DMS53 treated with DMSO at 0.1 percent for 48 hours (cell line): ENCODE results near the gene WDR82.

Source experiments
- DNase-seq: peaks from one replicate; lab custom pipeline; 2025; ENCODE audit not compliant: unreplicated experiment; lab: John Stamatoyannopoulos, UW

Gene WDR82, protein sequence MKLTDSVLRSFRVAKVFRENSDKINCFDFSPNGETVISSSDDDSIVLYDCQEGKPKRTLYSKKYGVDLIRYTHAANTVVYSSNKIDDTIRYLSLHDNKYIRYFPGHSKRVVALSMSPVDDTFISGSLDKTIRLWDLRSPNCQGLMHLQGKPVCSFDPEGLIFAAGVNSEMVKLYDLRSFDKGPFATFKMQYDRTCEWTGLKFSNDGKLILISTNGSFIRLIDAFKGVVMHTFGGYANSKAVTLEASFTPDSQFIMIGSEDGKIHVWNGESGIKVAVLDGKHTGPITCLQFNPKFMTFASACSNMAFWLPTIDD

GRCh38 chr3:52278510-52279069, at the start of gene WDR82:
Gene WDR82 (minus strand): TSS chr3:52278649. CDS start chr3:52278361, 288 bp downstream.
- peak; percentile 35 for DNase-seq

DNA sequence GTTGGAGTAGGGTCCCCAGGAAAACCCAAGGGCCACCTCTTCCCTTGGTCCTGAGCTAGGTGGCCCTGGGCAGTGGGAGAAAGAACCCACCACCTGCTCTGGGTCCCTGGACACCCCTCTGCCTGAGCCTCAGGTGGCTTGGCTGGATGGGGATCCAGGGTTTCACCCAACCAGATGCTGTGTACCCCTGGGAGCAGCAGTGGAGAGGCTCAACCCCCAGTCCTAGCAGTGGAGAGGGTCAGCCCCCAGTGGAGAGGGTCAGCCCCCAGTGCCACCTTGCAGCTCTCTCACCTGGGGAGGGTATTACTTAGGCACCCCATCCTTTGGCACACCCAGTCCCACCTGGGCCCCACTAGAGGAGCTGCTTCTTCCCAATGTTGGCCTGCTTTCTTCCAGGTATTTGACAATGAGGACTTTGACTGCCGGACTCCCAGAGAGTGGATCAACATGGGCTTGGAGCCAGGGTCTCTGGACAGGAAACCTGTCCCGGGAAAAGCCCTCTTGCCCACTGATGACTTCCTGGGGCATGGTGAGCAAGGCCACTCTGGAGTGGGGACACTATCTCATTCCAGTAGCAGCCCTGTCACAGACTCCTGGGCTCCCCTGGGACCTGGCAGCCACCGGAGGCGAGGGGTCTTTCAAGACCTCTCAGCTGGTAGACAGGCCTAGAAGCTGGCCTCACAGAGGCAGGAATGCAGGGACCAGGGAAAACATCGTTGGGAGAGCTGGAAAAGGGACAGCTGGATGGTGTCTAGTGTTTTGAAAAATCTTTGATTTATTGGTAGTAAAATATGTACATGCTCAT, 49.2 kb upstream of the WDR82 start:
- no peak for DNase-seq

- no peak for DNase-seq
Observed at GRCh38 chr3:52326976-52327375, 48.5 kb upstream of the WDR82 start.

DNA sequence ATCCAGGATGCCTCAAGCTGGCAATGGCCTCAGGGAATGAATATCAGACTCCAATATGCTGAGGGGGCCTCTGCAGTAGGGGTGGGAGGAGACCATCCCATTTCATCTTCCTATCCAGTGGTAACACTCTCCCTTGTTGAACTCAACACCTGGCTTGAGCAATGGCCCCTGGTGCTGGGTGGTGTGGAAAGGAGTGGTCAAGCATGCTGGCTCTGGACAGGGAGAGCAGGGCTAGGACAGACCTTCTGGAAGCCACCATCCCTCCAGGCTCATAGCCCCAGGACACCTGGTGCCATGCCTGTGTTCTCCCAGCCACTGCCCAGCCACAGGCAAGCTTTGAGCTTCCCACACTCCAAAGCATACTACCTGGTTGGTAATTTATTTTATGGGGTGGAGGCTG, 47.2 kb upstream of the WDR82 start:
- no peak for DNase-seq

GRCh38 chr3:52324676-52325075, 46.2 kb upstream of the WDR82 start:
- no peak for DNase-seq

GRCh38 chr3:52323526-52324295, 45.3 kb upstream of the WDR82 start:
- no peak for DNase-seq

- no peak for DNase-seq
Observed at GRCh38 chr3:52322466-52322865, 44.0 kb upstream of the WDR82 start.

DNA sequence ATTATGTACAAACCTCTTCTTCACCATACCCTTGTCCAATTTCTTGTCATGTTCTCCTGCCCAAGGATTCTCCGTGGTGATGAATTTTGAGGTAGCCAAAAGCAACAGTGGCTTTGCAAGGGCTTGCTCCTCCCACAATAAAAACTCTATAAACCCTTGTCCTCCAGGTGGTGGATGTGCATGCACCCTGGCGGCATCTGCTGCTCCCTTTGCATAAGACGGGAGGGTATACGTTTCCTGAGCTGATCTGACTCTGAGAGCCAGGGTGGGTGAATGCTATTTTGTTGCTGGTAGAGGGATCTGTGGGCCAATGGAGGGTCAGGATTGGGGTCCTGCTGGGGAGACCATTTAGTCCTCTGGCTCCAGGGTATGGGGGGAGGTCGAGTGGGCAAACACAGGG, 43.0 kb upstream of the WDR82 start:
- no peak for DNase-seq

DNA sequence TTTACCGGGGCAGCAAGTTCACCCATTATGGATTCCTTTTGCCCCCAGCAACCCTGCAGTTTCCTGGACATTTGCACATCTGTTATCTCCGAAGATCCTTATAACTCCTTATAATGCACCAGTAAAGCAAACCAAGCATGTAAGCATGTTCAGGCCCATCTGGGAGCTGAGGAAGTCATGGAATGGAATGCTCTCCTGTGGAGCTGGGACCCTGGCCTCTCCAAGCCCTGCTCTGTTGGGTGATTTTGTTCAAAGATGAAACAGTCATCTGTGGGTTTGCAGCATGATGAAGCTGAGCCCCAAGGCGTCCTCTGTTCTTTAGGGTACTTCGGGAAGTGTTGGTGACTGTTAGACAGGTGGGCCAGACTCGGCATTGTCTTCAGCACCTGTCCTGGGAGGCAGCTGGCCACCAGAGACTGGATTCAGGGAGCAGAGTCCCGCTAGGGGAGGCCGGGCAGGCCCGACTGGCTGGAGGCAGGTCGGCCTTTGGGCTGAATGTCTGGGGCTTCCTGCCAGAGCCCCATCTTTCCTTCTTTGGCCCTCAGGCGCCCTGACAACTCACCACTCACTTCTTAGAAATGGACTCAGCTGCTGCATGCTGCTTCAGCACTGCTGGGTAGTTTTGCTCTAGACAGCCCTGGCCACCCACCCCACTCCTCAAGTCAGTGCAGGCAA, 41.6 kb upstream of the WDR82 start:
- no peak for DNase-seq

- DNase-seq = no peak
Observed at GRCh38 chr3:52318186-52318816, 39.9 kb upstream of the WDR82 start.

GRCh38 chr3:52317208-52318000, 39.0 kb upstream of the WDR82 start:
- peak; percentile 11 for DNase-seq

- no peak for DNase-seq
Observed at GRCh38 chr3:52315977-52316764, 37.7 kb upstream of the WDR82 start, which contains the start of gene DNAH1. Gene DNAH1 (plus strand): TSS chr3:52316319. CDS start chr3:52322443, 6,124 bp downstream.

DNA sequence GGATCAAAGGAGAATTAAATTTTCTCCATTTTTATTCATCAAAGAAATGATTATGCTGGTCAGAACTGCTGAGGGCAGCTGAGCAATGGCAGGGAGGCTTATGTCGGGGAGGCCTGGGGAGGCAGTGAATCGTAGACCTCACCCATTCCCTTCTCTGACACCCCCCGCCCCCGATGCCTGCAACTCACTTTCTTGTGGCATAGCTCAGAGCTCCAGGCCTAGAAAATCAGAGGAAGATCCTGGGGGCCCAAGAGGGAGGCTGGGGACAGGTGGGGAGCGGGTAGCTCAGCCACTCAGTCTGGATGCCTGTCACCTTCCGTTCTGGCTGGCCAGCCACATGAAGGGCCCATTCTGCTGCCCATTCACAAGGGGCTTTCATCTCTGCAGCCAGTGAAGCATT, 36.6 kb upstream of the WDR82 start:
- no peak for DNase-seq

- DNase-seq = no peak
Observed at GRCh38 chr3:52314489-52314888, 36.0 kb upstream of the WDR82 start.

DNA sequence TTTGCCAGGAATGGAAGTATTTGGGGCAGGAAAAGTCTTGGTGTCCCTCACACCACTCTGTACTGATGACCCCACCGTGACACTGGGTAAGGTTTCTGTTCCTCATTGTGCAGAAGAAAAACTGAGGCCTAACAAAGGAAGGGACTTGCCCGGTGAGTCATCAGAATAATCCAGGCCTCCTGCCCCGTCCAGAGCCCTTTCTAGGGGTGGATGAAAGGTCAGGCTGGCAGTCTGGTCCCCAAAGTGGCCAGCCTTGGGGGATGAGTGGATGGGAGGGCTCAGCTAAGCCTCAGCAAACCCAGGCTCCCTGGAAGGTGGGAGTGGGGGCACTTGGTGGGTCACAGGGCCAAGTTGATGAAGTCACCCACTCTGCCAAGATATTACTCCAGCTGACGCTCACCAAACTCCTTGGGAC, 35.3 kb upstream of the WDR82 start:
- peak; percentile 0 for DNase-seq

DNA sequence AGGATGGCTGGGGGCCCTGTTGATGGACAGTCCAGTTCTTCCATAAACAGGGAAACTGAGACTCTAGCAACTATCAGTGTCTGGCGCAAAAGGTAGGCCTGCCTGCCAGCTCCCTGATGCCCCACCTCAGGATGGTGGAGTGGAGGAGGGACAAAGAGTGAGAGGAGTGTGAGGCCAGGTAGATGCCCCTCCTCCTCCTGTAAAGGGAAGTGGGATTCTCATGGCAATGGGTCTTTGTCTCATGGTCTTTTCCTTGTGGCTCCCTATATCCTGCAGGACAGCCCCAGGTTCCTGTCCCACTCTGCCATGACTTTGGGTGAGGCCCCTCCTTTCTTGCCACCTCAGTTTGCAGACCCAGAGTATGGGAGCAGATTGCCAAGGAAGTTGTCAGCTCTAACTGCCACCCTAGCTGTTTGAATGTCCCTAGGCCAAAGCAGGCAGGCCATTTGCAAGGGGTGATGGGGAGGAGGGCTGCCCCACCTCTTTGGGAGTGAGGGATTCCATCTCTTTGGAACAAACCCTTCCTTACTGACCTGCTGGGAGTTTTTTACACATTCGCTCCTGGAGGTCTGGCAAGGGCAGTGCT, 34.8 kb upstream of the WDR82 start:
- no peak for DNase-seq

GRCh38 chr3:52311576-52312119, 33.2 kb upstream of the WDR82 start:
- no peak for DNase-seq
